Ishikawa (cell line): ENCODE measurements around the gene NSDHL.

Experiments used
- CEBPB ChIP-seq: IDR thresholded peaks from 2 replicates; pipeline ENCODE4 v1.6.1; 2012
- CREB1 ChIP-seq: IDR thresholded peaks from 2 replicates; pipeline ENCODE4 v1.6.1; 2012; ENCODE audit warnings: low read depth
- EP300 ChIP-seq: IDR thresholded peaks from 2 replicates; pipeline ENCODE4 v1.6.1; 2012; ENCODE audit warnings: borderline replicate concordance
- RAD21 ChIP-seq: IDR thresholded peaks from 2 replicates; pipeline ENCODE4 v1.6.1; 2012; ENCODE audit warnings: low read depth
- YY1 ChIP-seq: IDR thresholded peaks from 2 replicates; pipeline ENCODE4 v1.6.1; 2012; ENCODE audit warnings: low read depth
- TF ChIP-seq, protein P1 (sequence below): IDR thresholded peaks from 2 replicates; pipeline ENCODE4 v1.6.1; 2012
- TF ChIP-seq, protein P2 (sequence below): IDR thresholded peaks from 2 replicates; pipeline ENCODE4 v1.6.1; 2012

DNA sequence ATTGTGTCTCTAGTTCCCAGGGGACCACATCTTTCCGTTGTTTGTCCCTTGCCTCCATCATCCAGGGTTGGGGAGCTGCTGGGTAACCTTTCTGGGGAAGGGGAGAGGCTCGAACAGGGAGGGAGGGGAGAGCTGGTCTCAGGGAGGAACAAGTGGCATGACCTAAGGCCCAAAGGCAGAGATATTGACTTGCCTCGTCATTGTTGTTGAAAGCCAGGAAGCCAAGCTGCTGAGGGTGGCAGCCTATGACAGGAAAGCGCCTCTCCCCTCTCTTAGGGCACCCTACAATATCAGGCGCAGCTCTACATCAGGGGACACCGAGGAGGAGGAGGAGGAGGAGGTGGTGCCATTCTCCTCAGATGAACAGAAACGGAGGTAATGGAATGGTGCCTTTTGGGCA lies 87.8 kb downstream of the NSDHL start:
- TF ChIP-seq RAD21: no peak
- TF ChIP-seq YY1: no peak
- TF ChIP-seq EP300: no peak
- TF ChIP-seq CEBPB: no peak
- TF ChIP-seq, protein P1, sequence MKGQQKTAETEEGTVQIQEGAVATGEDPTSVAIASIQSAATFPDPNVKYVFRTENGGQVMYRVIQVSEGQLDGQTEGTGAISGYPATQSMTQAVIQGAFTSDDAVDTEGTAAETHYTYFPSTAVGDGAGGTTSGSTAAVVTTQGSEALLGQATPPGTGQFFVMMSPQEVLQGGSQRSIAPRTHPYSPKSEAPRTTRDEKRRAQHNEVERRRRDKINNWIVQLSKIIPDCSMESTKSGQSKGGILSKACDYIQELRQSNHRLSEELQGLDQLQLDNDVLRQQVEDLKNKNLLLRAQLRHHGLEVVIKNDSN: no peak
- TF ChIP-seq, protein P2, sequence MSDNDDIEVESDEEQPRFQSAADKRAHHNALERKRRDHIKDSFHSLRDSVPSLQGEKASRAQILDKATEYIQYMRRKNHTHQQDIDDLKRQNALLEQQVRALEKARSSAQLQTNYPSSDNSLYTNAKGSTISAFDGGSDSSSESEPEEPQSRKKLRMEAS: no peak
- TF ChIP-seq CREB1: no peak
